PFSK-1 (cell line): Measurements from ENCODE around the gene PCLO.

Experiments used
- FOXP2 ChIP-seq: optimal IDR thresholded peaks from 2 replicates; pipeline ENCODE3; 2011; ENCODE audit warnings: borderline replicate concordance, control low read depth, inconsistent platforms; ENCODE audit not compliant: insufficient read depth; ENCODE audit errors: extremely low read length, extremely low read depth
- POLR2AphosphoS5 ChIP-seq: IDR thresholded peaks from 2 replicates; pipeline ENCODE4 v1.6.1; 2012; ENCODE audit warnings: low read depth, mild to moderate bottlenecking, control low read depth, low read length, moderate library complexity
- REST ChIP-seq, 2 experiments: IDR thresholded peaks; 2 replicates each; pipeline versions ENCODE4 v1.6.1 to v1.8.0; 2011 to 2012; ENCODE audit warnings: low read depth in 2 of 2, low read length in 2 of 2, control low read depth in 1 of 2, inconsistent platforms in 1 of 2, mild to moderate bottlenecking in 1 of 2, moderate library complexity in 1 of 2; ENCODE audit not compliant: insufficient read depth in 1 of 2
- SIN3A ChIP-seq: IDR thresholded peaks from 2 replicates; pipeline ENCODE4 v1.6.1; 2012; ENCODE audit warnings: mild to moderate bottlenecking, low read length, moderate library complexity, borderline replicate concordance; ENCODE audit not compliant: insufficient read depth
- TAF1 ChIP-seq: IDR thresholded peaks from 2 replicates; pipeline ENCODE4 v1.6.1; 2012; ENCODE audit warnings: low read length, control low read depth, borderline replicate concordance; ENCODE audit not compliant: insufficient read depth

The PCLO gene

GRCh38 chr7:83143107-83143506, 19.6 kb downstream of the PCLO start:
- TF ChIP-seq POLR2AphosphoS5 (no peak), TAF1 (no peak)

GRCh38 chr7:83142365-83142764, 20.3 kb downstream of the PCLO start:
- TF ChIP-seq POLR2AphosphoS5, result no peak
- no peak for TF ChIP-seq FOXP2
- no peak for TF ChIP-seq SIN3A
- no peak for TF ChIP-seq TAF1
- no peak for TF ChIP-seq REST (IDR thresholded peaks at IDR 0.05; ENCODE audit: insufficient read depth in 1 of 2, low read depth in 2 of 2, low read length in 2 of 2)

DNA sequence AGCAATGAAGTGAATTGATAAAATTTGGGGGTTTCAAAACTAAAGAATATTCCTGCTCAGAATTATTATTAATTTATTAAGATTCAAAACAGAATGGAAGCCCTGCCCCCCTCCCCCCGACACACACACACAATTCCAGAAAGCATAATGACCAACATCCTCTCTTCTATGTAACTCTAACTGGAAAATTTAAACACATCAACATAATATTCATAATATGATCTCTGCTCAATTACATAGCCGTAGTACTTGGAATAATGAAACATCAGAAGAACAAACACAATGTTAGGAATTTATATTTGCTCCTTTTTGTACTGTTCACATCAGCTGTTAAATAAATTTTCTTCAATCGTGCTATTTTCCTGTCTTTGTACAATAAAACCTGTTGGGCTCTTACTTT, 20.8 kb downstream of the PCLO start:
- TF ChIP-seq SIN3A (no peak), POLR2AphosphoS5 (no peak), FOXP2 (no peak), TAF1 (no peak), REST (IDR thresholded peaks at IDR 0.05; ENCODE audit: insufficient read depth in 1 of 2, low read depth in 2 of 2, low read length in 2 of 2) (no peak)

DNA sequence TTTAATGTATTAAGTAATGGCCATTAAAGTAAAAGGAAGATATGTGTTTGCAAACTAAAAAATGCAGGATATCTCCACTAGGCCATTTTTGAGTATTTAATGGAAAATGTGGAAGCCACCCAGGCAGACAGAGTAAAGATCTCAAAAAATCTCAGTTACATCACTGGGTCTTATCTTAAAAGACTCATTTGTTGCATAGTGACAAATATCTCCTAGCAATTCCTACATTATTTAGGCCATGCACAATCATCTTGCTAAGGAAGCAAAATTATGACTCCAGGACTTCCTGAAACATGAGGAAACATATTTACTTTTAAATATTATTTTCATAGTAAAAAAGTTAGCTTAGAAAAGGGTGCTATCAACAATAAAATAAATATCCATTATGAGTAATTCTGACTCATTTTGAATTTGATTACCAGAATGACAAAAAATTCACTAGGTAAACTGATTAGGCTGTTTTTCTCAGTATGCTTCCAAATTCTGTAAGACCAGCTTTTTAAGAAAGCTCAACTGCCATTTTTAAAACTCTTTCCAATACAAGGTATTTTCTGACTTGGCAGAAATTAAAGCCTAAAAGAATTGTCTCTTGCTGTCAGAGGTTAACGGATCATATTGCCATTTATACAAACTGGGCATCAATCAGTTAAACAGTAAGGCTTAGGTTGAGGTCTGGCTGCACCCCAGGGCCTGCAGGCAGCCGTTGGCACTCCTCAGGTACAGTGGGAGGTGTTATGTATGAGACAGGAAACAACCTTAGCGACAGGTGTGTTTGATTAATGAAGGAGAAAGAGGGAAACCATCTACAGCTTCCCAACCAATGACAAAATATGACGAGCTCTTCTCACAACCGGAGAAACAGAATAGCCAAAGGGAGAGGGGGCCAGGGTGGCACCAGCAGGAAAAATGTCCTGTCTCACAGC, 31.8 kb downstream of the PCLO start:
- TF ChIP-seq SIN3A (no peak), FOXP2 (no peak), POLR2AphosphoS5 (no peak), TAF1 (no peak), REST (IDR thresholded peaks at IDR 0.05; ENCODE audit: insufficient read depth in 1 of 2, low read depth in 2 of 2, low read length in 2 of 2) (no peak)

DNA sequence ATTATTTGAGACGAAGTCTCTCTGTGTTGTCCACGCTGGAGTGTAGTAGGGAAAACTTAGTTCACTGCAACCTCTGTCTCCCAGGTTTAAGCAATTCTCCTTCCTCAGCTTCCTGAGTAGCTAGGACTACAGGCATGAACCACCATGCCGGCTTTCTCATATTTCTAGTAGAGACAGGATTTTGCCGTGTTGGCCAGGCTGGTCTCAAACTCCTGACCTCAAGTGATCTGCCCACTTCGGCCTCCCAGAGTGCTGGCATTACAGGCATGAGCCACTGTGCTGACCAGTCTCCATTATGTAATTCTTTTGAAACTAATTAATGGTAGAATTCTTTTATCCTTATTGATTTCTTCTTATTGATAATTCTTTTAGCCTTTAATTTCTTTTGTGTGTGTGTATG, 32.5 kb downstream of the PCLO start:
- no peak for TF ChIP-seq POLR2AphosphoS5
- no peak for TF ChIP-seq SIN3A
- no peak for TF ChIP-seq FOXP2
- TF ChIP-seq REST (IDR thresholded peaks at IDR 0.05; ENCODE audit: insufficient read depth in 1 of 2, low read depth in 2 of 2, low read length in 2 of 2), result no peak
- no peak for TF ChIP-seq TAF1
